Body of pancreas (tissue), 4 donors: Measurements from ENCODE around the gene VARS1.

Experiments used
- CTCF ChIP-seq, 7 experiments: fragments of 450-650 bp in 4 of 7; fragments of 200-600 bp in 3 of 7; sonication (generic) in 3 of 7; IDR thresholded peaks; one replicate each; pipeline ENCODE4 v1.5.1; 2016 to 2019; ENCODE audit warnings: antibody characterized with exemption in 7 of 7
- POLR2A ChIP-seq, 3 donors: fragments of 450-650 bp; IDR thresholded peaks; one replicate each; pipeline ENCODE4 v1.6.1; 2016; ENCODE audit warnings: antibody characterized with exemption in 3 of 3, mild to moderate bottlenecking in 2 of 3

- TF ChIP-seq CTCF (IDR thresholded peaks at IDR 0.05) (no peak), POLR2A (IDR thresholded peaks at IDR 0.05) (no peak)
These were observed 3.5 kb downstream of the VARS1 start for GRCh38 chr6:31792090-31792374.
